IMR-90 (cell line): ENCODE measurements around the gene GCN1. TPM values are rescaled to one million over a fixed set of nuclear protein-coding genes. Genes with fewer than 3 reads are reported as not detected.

Experiments used
- ATAC-seq: fragments of 200-7000 bp; cut with Tn5 transposase; 2 replicates; pipeline ENCODE4 v1.9.1; 2020; ENCODE audit warnings: low read depth, mild to moderate bottlenecking, moderate library complexity
- BruUV-seq: library from RNA; stranded (reverse); fragments of 400-500 nt; replicated peaks from 2 replicates; lab custom pipeline; 2021; lab: Mats Ljungman, UMichigan
- CTCF ChIA-PET: fragments of 300-600 bp; formaldehyde crosslinking; extraction: SDS; loops from one replicate; lab custom pipeline; 2021; ENCODE audit warnings: antibody characterized with exemption; lab: Yijun Ruan, JAX
- POLR2A ChIA-PET: fragments of 300-600 bp; sonication (Branson Sonifier 250); formaldehyde crosslinking; loops from one replicate; lab custom pipeline; 2022; ENCODE audit warnings: antibody characterized with exemption; ENCODE audit not compliant: unreplicated experiment; lab: Charles Lee
- DNase-seq: peaks from one replicate; pipeline ENCODE4 v3.0.0; 2013
- H2AFZ ChIP-seq: replicated peaks from 2 replicates; pipeline ENCODE3; 2013; ENCODE audit warnings: low read length, mild to moderate bottlenecking; ENCODE audit not compliant: poor library complexity
- H2AK5ac ChIP-seq: 2 replicates; pipeline ENCODE4 v1.6.1; 2013; ENCODE audit warnings: low read depth, low read length, inconsistent platforms
- H2AK9ac ChIP-seq: replicated peaks from 2 replicates; pipeline ENCODE3; 2013; ENCODE audit warnings: mild to moderate bottlenecking, low read depth, low read length, moderate library complexity; ENCODE audit not compliant: poor library complexity
- H2BK120ac ChIP-seq: 2 replicates; pipeline ENCODE4 v1.6.1; 2013; ENCODE audit warnings: low read depth, low read length, inconsistent platforms
- H2BK15ac ChIP-seq: 3 replicates; pipeline ENCODE4 v1.6.1; 2013; ENCODE audit warnings: low read depth, low read length, inconsistent platforms
- H2BK20ac ChIP-seq: 2 replicates; pipeline ENCODE4 v1.6.1; 2013; ENCODE audit warnings: low read depth, mild to moderate bottlenecking, inconsistent platforms, low read length, moderate library complexity
- H2BK5ac ChIP-seq: 2 replicates; pipeline ENCODE4 v1.6.1; 2013; ENCODE audit warnings: mild to moderate bottlenecking, low read depth, low read length, inconsistent platforms; ENCODE audit not compliant: poor library complexity, severe bottlenecking
- H3K14ac ChIP-seq: replicated peaks from 2 replicates; pipeline ENCODE4 v1.6.1; 2013; ENCODE audit warnings: low read depth, low read length, inconsistent platforms
- H3K18ac ChIP-seq: 2 replicates; pipeline ENCODE4 v1.6.1; 2013; ENCODE audit warnings: low read depth, low read length, control low read depth
- H3K23ac ChIP-seq: 2 replicates; pipeline ENCODE4 v1.6.1; 2013; ENCODE audit warnings: low read depth, low read length, inconsistent platforms
- H3K27ac ChIP-seq: 2 replicates; pipeline ENCODE4 v1.5.1; 2013; ENCODE audit warnings: mild to moderate bottlenecking, control low read depth, low read length; ENCODE audit not compliant: insufficient read depth
- H3K27me3 ChIP-seq: 2 replicates; pipeline ENCODE4 v1.6.1; 2013; ENCODE audit warnings: low read length; ENCODE audit not compliant: control insufficient read depth, insufficient read depth
- H3K36me3 ChIP-seq: 2 replicates; pipeline ENCODE4 v1.6.1; 2013; ENCODE audit warnings: low read length, mixed read lengths; ENCODE audit not compliant: control insufficient read depth, insufficient read depth
- H3K4ac ChIP-seq: 2 replicates; pipeline ENCODE4 v1.6.1; 2013; ENCODE audit warnings: low read depth, low read length, inconsistent platforms
- H3K4me1 ChIP-seq: 2 replicates; pipeline ENCODE4 v1.6.1; 2013; ENCODE audit warnings: low read length, mixed read lengths; ENCODE audit not compliant: control insufficient read depth, insufficient read depth
- H3K4me2 ChIP-seq: 2 replicates; pipeline ENCODE4 v1.6.1; 2013; ENCODE audit warnings: low read depth, mild to moderate bottlenecking, control low read depth, low read length, moderate library complexity
- H3K4me3 ChIP-seq: 2 replicates; pipeline ENCODE4 v1.5.1; 2013; ENCODE audit warnings: low read depth, mild to moderate bottlenecking, control low read depth, low read length, moderate library complexity; ENCODE audit not compliant: insufficient read depth
- H3K56ac ChIP-seq: 2 replicates; pipeline ENCODE4 v1.6.1; 2013; ENCODE audit warnings: low read length, inconsistent platforms; ENCODE audit not compliant: insufficient read depth; ENCODE audit errors: extremely low read depth
- H3K79me1 ChIP-seq, 2 experiments: 2 replicates each; pipeline ENCODE4 v1.6.1; 2013; ENCODE audit warnings: low read length in 2 of 2, inconsistent platforms in 1 of 2, low read depth in 1 of 2
- H3K9ac ChIP-seq: 2 replicates; pipeline ENCODE4 v1.6.1; 2013; ENCODE audit warnings: low read depth, low read length, control low read depth
- H3K9me1 ChIP-seq: 2 replicates; pipeline ENCODE4 v1.6.1; 2013; ENCODE audit warnings: low read length, inconsistent platforms; ENCODE audit not compliant: insufficient read depth
- H3K9me3 ChIP-seq: 2 replicates; pipeline ENCODE4 v1.6.1; 2013; ENCODE audit warnings: low read length; ENCODE audit not compliant: control insufficient read depth, insufficient read depth
- H4K20me1 ChIP-seq: 2 replicates; pipeline ENCODE4 v1.6.1; 2013; ENCODE audit warnings: low read length, inconsistent platforms; ENCODE audit not compliant: insufficient read depth
- H4K5ac ChIP-seq: 2 replicates; pipeline ENCODE4 v1.6.1; 2013; ENCODE audit warnings: mild to moderate bottlenecking, low read depth, low read length, control low read depth
- H4K8ac ChIP-seq, 2 experiments: 2 replicates each; pipeline ENCODE4 v1.6.1; 2013; ENCODE audit warnings: low read depth in 2 of 2, low read length in 2 of 2, control low read depth in 1 of 2, inconsistent platforms in 1 of 2
- H4K91ac ChIP-seq: 2 replicates; pipeline ENCODE4 v1.6.1; 2013; ENCODE audit warnings: low read depth, low read length, inconsistent platforms; ENCODE audit not compliant: insufficient read depth
- CEBPB ChIP-seq: IDR thresholded peaks from 2 replicates; pipeline ENCODE4 v1.6.1; 2012; ENCODE audit warnings: low read depth, low read length, improper control_type of control experiment
- FOS ChIP-seq: fragments of 150-350 bp; IDR thresholded peaks from 2 replicates; pipeline ENCODE4 v1.6.1; 2016; ENCODE audit warnings: low read depth, low read length
- POLR2A ChIP-seq: IDR thresholded peaks from 2 replicates; pipeline ENCODE4 v1.6.1; 2012; ENCODE audit warnings: mild to moderate bottlenecking, low read depth, low read length
- WGBS, 2 experiments: methylation state at CpG; one replicate each; pipeline versions ENCODE4 v1.1.5 to v1.1.7; 2013; ENCODE audit warnings: missing lambda C conversion rate in 2 of 2; ENCODE audit not compliant: insufficient read length in 1 of 2; ENCODE audit errors: extremely low coverage in 2 of 2; 5-methylcytosine and 5-hydroxymethylcytosine counted together
- dilution Hi-C: fragments of 300-500 bp; cut with HindIII; formaldehyde crosslinking; loops from one replicate; pipeline ENCODE4 v1.14.3; 2018; ENCODE audit warnings: low sequenced_read_pairs; ENCODE audit not compliant: unreplicated experiment
- in situ Hi-C: fragments of 300-500 bp; cut with MboI; formaldehyde crosslinking; loops from 3 replicates; pipeline ENCODE4 v1.14.3; 2019; ENCODE audit warnings: low sequenced_read_pairs, inconsistent platforms, mixed read lengths
- intact Hi-C: fragments of 100-400 bp; cut with micrococcal nuclease; formaldehyde crosslinking; loops from 2 replicates; pipeline ENCODE4 v1.10.0; 2022
- polyA plus RNA-seq, 3 experiments: library from polyadenylated mRNA; depleted of rRNA; stranded (reverse); fragments of >200 nt; gene quantifications; 2 replicates each; pipeline ENCODE4 v1.2.3, GENCODE V29; 2012; ENCODE audit warnings: low replicate concordance in 1 of 3
- total RNA-seq: library from RNA; depleted of rRNA; stranded (reverse); fragments of >200 nt; gene quantifications from 2 replicates; pipeline ENCODE4 v1.2.3, GENCODE V29; 2012

Gene GCN1
- total and polyA plus RNA-seq, 2 of the 4 experiments (the other 2 are of a cell fraction) = 57.8 to 77.6 TPM

DNA sequence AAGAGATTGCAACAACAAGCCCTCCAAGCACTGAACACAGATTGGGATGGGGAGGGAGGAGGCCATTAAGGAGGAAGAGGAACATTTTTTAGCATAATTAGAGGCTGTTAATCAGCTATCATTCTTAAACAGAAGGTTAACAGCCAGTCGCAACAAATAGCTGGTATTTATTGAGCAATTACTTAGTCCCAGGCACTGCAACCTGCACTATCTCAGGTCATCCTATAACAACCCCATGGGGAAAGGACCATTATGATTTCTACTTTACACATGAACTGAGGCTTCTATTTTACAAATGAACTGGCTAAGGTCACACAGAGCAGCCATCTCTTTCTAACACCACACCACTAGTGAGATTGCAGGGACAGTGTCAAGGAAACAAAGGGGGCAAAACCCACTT, 88.4 kb downstream of the GCN1 start:
- Histone ChIP-seq H3K18ac (no peak overlapping the region), H3K14ac (no peak overlapping the region), H2AFZ (no peak overlapping the region), H3K79me1 (peaks cover 15 to 84% of the 10 kb centered on the region in 2 experiments), H3K36me3 (peaks cover 33% of the 10 kb centered on the region), H3K4me3 (no peak overlapping the region), H2AK9ac (peak overlapping the region; percentile 53), H3K27me3 (no peaks in the 10 kb centered on the region), H3K4me2 (no peak overlapping the region), H4K8ac (no peak overlapping the region), H3K27ac (no peak overlapping the region), H4K5ac (no peak overlapping the region), H3K9me3 (no peaks in the 10 kb centered on the region), H2BK120ac (no peak overlapping the region), H2BK5ac (no peak overlapping the region), H3K9ac (no peak overlapping the region), H2BK15ac (no peak overlapping the region), H4K91ac (no peak overlapping the region), H3K56ac (no peak overlapping the region), H2BK20ac (no peak overlapping the region), H3K4ac (no peak overlapping the region), H3K23ac (no peak overlapping the region), H2AK5ac (no peak overlapping the region), H3K4me1 (peaks cover under 1% of the 10 kb centered on the region; the same call in 1 of the 2 replicates), H3K9me1 (peaks cover 21% of the 10 kb centered on the region), H4K20me1 (peaks cover 93% of the 10 kb centered on the region)
- no TSS peak for BruUV-seq
- in situ Hi-C loops = loop anchor here (25.0 kb wide), 1 partner anchor 1744 kb away; the partner anchor contains the start of gene TAOK3
- POLR2A ChIA-PET = no interaction called here
- no CpG with 5 or more reads among the region's 1 CpG for WGBS, 2 experiments
- no peak for DNase-seq
- ATAC-seq = no peak
- intact Hi-C loops = no loop called here
- dilution Hi-C loops = no loop called here
- no peak for TF ChIP-seq FOS
- no peak for TF ChIP-seq POLR2A
- TF ChIP-seq CEBPB = no peak
- CTCF ChIA-PET = no interaction called here
